HepG2 (cell line): ENCODE data around the gene CDC123. TPM values are rescaled to one million over a fixed set of nuclear protein-coding genes. Genes with fewer than 3 reads are reported as not detected.

ENCODE experiments used
- ATAC-seq: fragments of 200-7000 bp; cut with Tn5 transposase; 3 replicates; pipeline ENCODE4 v1.9.1; 2020; ENCODE audit warnings: mild to moderate bottlenecking, moderate library complexity
- BruUV-seq: library from RNA; stranded (reverse); fragments of 400-500 nt; replicated peaks from 2 replicates; lab custom pipeline; 2021; lab: Mats Ljungman, UMichigan
- CTCF ChIA-PET: fragments of 300-600 bp; formaldehyde crosslinking; extraction: SDS; loops from one replicate; lab custom pipeline; 2021; ENCODE audit warnings: low total read pairs, inconsistent platforms, low intra/inter-chr PET ratio; lab: Yijun Ruan, JAX
- POLR2A ChIA-PET: fragments of 350-600 bp; sonication (Branson Sonifier 250); formaldehyde crosslinking; loops from one replicate; lab custom pipeline; 2020; ENCODE audit warnings: antibody characterized with exemption, inconsistent platforms; lab: Yijun Ruan, JAX
- DNase-seq: peaks from one replicate; pipeline ENCODE4 v3.0.0-alpha.2; 2015; ENCODE audit warnings: low spot score
- FAIRE-seq: peaks from 3 replicates; lab custom pipeline; 2011; peaks lifted over from hg19 to GRCh38; lab: Jason Lieb, UNC
- H2AFZ ChIP-seq: one replicate; pipeline ENCODE4 v1.6.1; 2011; ENCODE audit warnings: low read length, inconsistent platforms
- H3K27ac ChIP-seq: fragments of 300-600 bp; 3 replicates; pipeline ENCODE4 v1.8.0; 2011; ENCODE audit warnings: mixed run types, mild to moderate bottlenecking, mixed read lengths, low read length, inconsistent platforms; ENCODE audit not compliant: insufficient read depth; ENCODE audit errors: extremely low read length
- H3K27me3 ChIP-seq, 2 experiments: fragments of 200-600 bp in 1 of 2; 2 replicates in 1 of 2; 3 replicates in 1 of 2; pipeline versions ENCODE4 v1.6.0 to v1.8.0; 2011; ENCODE audit warnings: low read length in 2 of 2, mild to moderate bottlenecking in 2 of 2, moderate library complexity in 2 of 2, inconsistent platforms in 1 of 2; ENCODE audit not compliant: insufficient read depth in 2 of 2, control insufficient read depth in 1 of 2
- H3K36me3 ChIP-seq, 2 experiments: fragments of 200-600 bp in 1 of 2; replicated peaks in 1 of 2; 2 replicates in 1 of 2; 3 replicates in 1 of 2; pipeline versions ENCODE4 v1.5.1 to v1.8.0; 2011; ENCODE audit warnings: low read length in 2 of 2, inconsistent platforms in 1 of 2; ENCODE audit not compliant: insufficient read depth in 2 of 2, control insufficient read depth in 1 of 2
- H3K4me1 ChIP-seq: 2 replicates; pipeline ENCODE4 v1.5.1; 2012; ENCODE audit warnings: low read length, inconsistent platforms; ENCODE audit not compliant: insufficient read depth
- H3K4me2 ChIP-seq: 2 replicates; pipeline ENCODE4 v1.6.0; 2011; ENCODE audit warnings: low read depth, low read length, inconsistent platforms
- H3K4me3 ChIP-seq, 3 experiments: fragments of 200-600 bp in 1 of 3; sonication (generic), shearing (Covaris generic) in 1 of 3; replicated peaks in 1 of 3; 2 replicates each; pipeline ENCODE4 v1.5.1; 2011 to 2016; ENCODE audit warnings: low read length in 3 of 3, inconsistent platforms in 2 of 3, low read depth in 2 of 3, mild to moderate bottlenecking in 2 of 3, control low read depth in 1 of 3, mixed read lengths in 1 of 3; ENCODE audit not compliant: insufficient read depth in 1 of 3
- H3K79me2 ChIP-seq: one replicate; pipeline ENCODE4 v1.6.1; 2011; ENCODE audit warnings: low read length, inconsistent platforms; ENCODE audit not compliant: insufficient read depth
- H3K9ac ChIP-seq: 2 replicates; pipeline ENCODE4 v1.6.0; 2011; ENCODE audit warnings: mild to moderate bottlenecking, low read depth, low read length, inconsistent platforms; ENCODE audit not compliant: insufficient read depth
- H3K9me3 ChIP-seq: 2 replicates; pipeline ENCODE4 v1.5.1; 2012; ENCODE audit warnings: mild to moderate bottlenecking, low read length
- H4K20me1 ChIP-seq: 2 replicates; pipeline ENCODE4 v1.6.0; 2011; ENCODE audit warnings: inconsistent platforms, mild to moderate bottlenecking, low read length, moderate library complexity; ENCODE audit not compliant: insufficient read depth
- CCAR2 ChIP-seq: fragments of 200-400 bp; formaldehyde crosslinking; optimal IDR thresholded peaks from 2 replicates; pipeline ENCODE3; 2018; ENCODE audit warnings: low read depth, mild to moderate bottlenecking, low read length, moderate library complexity
- FOSL1 ChIP-seq: sonication (generic); formaldehyde crosslinking; IDR thresholded peaks from 2 replicates; pipeline ENCODE4 v1.9.0; 2021; ENCODE audit warnings: missing genetic modification reagents, borderline replicate concordance
- FOXO1 ChIP-seq: sonication (generic); formaldehyde crosslinking; IDR thresholded peaks from 2 replicates; pipeline ENCODE4 v1.4.0; 2020; ENCODE audit warnings: missing genetic modification reagents
- GATAD2A ChIP-seq: IDR thresholded peaks from 2 replicates; pipeline ENCODE4 v1.6.1; 2016
- PAXIP1 ChIP-seq: sonication (generic); formaldehyde crosslinking; conservative IDR thresholded peaks from 2 replicates; pipeline ENCODE4 v1.4.0; 2020; ENCODE audit warnings: mild to moderate bottlenecking, missing genetic modification reagents, moderate library complexity
- SMARCE1 ChIP-seq: fragments of 450-650 bp; IDR thresholded peaks from 2 replicates; pipeline ENCODE4 v1.6.1; 2017; ENCODE audit warnings: borderline replicate concordance
- SRY ChIP-seq: sonication (generic); formaldehyde crosslinking; IDR thresholded peaks from 2 replicates; pipeline ENCODE4 v1.8.0; 2022; ENCODE audit warnings: mild to moderate bottlenecking, missing genetic modification reagents
- TEAD3 ChIP-seq: optimal IDR thresholded peaks from 2 replicates; pipeline ENCODE3; 2016; ENCODE audit warnings: borderline replicate concordance
- ZFY ChIP-seq: sonication (generic); formaldehyde crosslinking; IDR thresholded peaks from 2 replicates; pipeline ENCODE4 v1.4.0; 2020; ENCODE audit warnings: missing genetic modification reagents
- ZGPAT ChIP-seq: IDR thresholded peaks from 2 replicates; pipeline ENCODE4 v1.6.1; 2016; ENCODE audit warnings: mild to moderate bottlenecking
- ZNF362 ChIP-seq: sonication (generic); formaldehyde crosslinking; IDR thresholded peaks from 2 replicates; pipeline ENCODE4 v1.4.0; 2020; ENCODE audit warnings: missing genetic modification reagents, mild to moderate bottlenecking, borderline replicate concordance
- ZNF607 ChIP-seq: sonication (generic); formaldehyde crosslinking; IDR thresholded peaks from 2 replicates; pipeline ENCODE4 v1.5.1; 2020; ENCODE audit warnings: missing genetic modification reagents, mild to moderate bottlenecking, borderline replicate concordance
- ZNF614 ChIP-seq: IDR thresholded peaks from 2 replicates; pipeline ENCODE4 v1.6.1; 2018; ENCODE audit warnings: missing biosample characterization, missing genetic modification reagents, inconsistent platforms, borderline replicate concordance
- ZNF644 ChIP-seq: IDR thresholded peaks from 2 replicates; pipeline ENCODE4 v1.6.1; 2016; ENCODE audit warnings: low read depth
- ZNF800 ChIP-seq: sonication (generic); formaldehyde crosslinking; IDR thresholded peaks from 2 replicates; pipeline ENCODE4 v1.4.0; 2020; ENCODE audit warnings: missing genetic modification reagents
- ZSCAN12 ChIP-seq: sonication (generic); formaldehyde crosslinking; IDR thresholded peaks from 2 replicates; pipeline ENCODE4 v1.9.0; 2021; ENCODE audit warnings: mild to moderate bottlenecking, missing genetic modification reagents
- WGBS: methylation state at CpG from one replicate; pipeline ENCODE4 v1.1.6; 2017; ENCODE audit warnings: low lambda C conversion rate; 5-methylcytosine and 5-hydroxymethylcytosine counted together
- in situ Hi-C: cut with HindIII; loops from 2 replicates; pipeline ENCODE4 v1.10.0; 2017; ENCODE audit warnings: low pct_unique_long_range_greater_than_20kb; ENCODE audit not compliant: extremely low pct_ligation_motif_present
- intact Hi-C: fragments of 100-400 bp; cut with micrococcal nuclease; formaldehyde crosslinking; loops from one replicate; pipeline ENCODE4 v1.10.0; 2022; ENCODE audit not compliant: unreplicated experiment
- polyA plus RNA-seq, 8 experiments: library from polyadenylated mRNA; depleted of rRNA in 3 of 8; stranded (reverse) in 7 of 8; unstranded in 1 of 8; fragments of >200 nt; fragmentation: Illumina TruSeq in 4 of 8; extraction: Trizol in 4 of 8; gene quantifications; 2 replicates each; pipeline versions ENCODE4 v1.2.1 to v1.2.3, GENCODE V29; 2011 to 2016; ENCODE audit warnings: low read depth in 4 of 8, missing spikeins in 1 of 8, mixed read lengths in 1 of 8; ENCODE audit not compliant: insufficient read depth in 1 of 8
- total RNA-seq, 5 experiments: library from RNA; depleted of rRNA; stranded (reverse); fragments of >200 nt; fragmentation: Illumina TruSeq; extraction: Trizol; gene quantifications; 2 replicates each; pipeline ENCODE4 v1.2.3, GENCODE V29; 2016; ENCODE audit warnings: low read depth in 1 of 5

Gene CDC123
- total and polyA plus RNA-seq, 2 of the 13 experiments (the other 11 are each of a cell fraction or from before 2014, with no cell fraction given): 63.3 to 153 TPM

- TF ChIP-seq ZFY (no peak), FOSL1 (CRISPR knock-in tag) (no peak), SRY (no peak), CCAR2 (no peak), ZGPAT (no peak), SMARCE1 (no peak)
Observed at GRCh38 chr10:12235116-12235694, 39.2 kb downstream of the CDC123 start (continued).

GRCh38 chr10:12235796-12236195 is 39.8 kb downstream of the CDC123 start:
- Histone ChIP-seq H3K36me3 (peaks cover 6 to 35% of the 10 kb centered on the region in 2 experiments; a peak in 4 of 5 replicates), H4K20me1 (no peaks in the 10 kb centered on the region), H3K27me3 (no peaks in the 10 kb centered on the region), H3K79me2 (peaks cover 3% of the 10 kb centered on the region), H3K4me3 (no peak overlapping the region), H3K9me3 (no peaks in the 10 kb centered on the region), H3K4me1 (peaks cover 51% of the 10 kb centered on the region), H3K9ac (no peak overlapping the region), H3K27ac (peak overlapping the region; percentile 74), H2AFZ (no peak overlapping the region), H3K4me2 (peak overlapping the region; percentile 34)
- ChIA-PET CTCF (no interaction called here), POLR2A (no interaction called here)
- BruUV-seq: no TSS peak
- ATAC-seq (peak; percentile 42), FAIRE-seq (peak; percentile 81), DNase-seq (peak; percentile 69)
- intact Hi-C loops: no loop called here
- in situ Hi-C loops: no loop called here
- 31% methylated on average over 4 of the region's 4 CpGs for WGBS
- TF ChIP-seq FOXO1 (CRISPR knock-in tag) (0 out of 2 replicates have a peak, but pooled peaks have one; percentile 25), ZNF644 (0 out of 2 replicates have a peak, but pooled peaks have one; percentile 46), PAXIP1 (CRISPR knock-in tag) (peak; percentile 61), TEAD3 (CRISPR knock-in tag) (peak; percentile 51), ZNF800 (CRISPR knock-in tag) (no peak), ZNF362 (CRISPR knock-in tag) (peak; percentile 60; the same call in 1 of the 2 replicates), ZSCAN12 (CRISPR knock-in tag) (no peak), ZNF607 (CRISPR knock-in tag) (no peak), GATAD2A (CRISPR knock-in tag) (peak; percentile 60; the same call in 1 of the 2 replicates), ZNF614 (CRISPR knock-in tag) (0 out of 2 replicates have a peak, but pooled peaks have one; percentile 26)
